Colon (tissue), 2 donors: Measurements from ENCODE around the gene ZBTB20.

ENCODE experiments used
- FAIRE-seq: peaks from 2 replicates; lab custom pipeline; 2012; peaks lifted over from hg19 to GRCh38; lab: Jason Lieb, UNC
- donor health status: control.
- donor health status: control.

The ZBTB20 gene

DNA sequence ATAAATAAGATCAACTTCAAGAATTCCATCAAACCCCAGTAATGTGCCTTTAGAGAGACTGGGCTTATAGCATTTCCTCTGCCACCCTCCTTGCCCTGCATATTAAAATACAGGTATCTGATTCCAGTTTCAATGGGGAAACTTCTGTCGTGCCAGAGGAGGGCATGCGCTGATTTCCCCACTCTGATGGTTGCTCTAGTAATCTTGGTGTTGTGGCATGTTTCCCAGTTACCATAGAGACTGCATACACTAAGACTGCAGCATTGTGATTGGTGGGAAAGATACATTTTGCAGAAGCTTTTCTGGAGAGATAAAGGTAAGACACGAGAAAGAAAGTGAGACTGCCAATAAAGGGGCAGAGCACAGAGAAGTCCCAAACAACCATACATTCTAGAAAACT is 627.7 kb downstream of the ZBTB20 start:
- FAIRE-seq, result no peak

DNA sequence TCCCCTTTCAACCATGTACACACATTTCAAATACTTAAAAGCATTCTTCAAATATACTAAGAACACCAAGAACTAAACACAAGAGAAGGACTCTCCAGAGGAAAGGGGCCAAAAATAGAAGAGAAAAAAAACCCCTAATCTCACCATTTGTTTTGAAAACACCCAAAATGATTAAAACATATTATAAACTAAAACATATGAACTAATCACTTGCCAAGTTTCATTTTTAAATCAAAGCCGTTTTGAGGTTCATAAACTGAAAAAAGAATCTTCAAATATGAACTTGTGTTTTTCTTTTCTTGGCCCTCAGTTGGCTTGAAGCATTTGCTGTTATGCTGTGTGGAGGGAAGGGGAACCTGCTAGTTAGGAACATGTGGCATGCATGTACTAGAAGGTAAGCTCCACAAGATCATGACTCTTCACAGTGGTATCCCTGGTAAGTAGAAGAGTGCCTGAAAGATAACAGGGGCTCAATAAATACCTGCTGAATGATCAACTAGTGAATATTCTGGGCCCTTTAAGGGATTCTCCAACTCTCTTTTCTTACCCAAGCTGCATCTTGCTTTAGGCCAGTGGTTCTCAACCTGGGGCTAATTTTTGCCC is 628.8 kb downstream of the ZBTB20 start:
- no peak for FAIRE-seq

DNA sequence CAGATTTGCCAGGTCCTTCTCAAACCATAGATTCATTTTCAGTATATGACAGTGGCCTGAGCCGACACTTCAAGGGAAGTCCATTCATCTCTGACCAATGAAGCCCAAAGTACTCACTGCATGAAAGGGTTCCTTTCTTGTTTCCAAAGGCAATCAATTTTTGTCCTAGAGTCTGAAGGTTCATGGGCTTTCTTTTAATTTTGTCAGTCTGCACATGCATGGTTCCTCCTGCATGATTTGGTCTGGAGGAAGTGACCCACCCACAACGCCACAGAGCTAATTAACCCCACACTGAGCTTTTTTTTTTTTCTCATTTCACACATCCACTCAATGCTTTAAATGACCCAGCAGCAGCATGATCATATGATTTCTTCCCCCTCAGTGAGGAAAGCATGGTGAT is 636.9 kb downstream of the ZBTB20 start:
- FAIRE-seq, result no peak

DNA sequence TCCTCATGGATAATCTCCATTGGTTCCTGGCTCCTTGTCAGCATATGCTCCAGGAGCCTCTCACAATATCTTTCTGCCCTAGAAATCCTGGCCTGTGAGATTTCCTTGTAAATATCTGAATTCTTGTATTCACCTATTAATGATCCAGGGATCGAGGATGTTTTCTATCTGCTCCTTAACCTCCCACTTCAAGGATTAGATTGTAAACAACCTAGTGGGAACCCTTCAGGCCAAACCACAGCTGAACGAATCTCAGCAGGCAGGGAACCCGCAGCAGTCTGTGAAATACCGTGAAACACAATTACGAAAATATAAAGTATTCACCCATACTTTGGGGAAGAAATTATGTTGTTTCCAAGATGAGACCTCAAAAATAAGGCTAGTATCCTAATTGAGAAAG is 637.3 kb downstream of the ZBTB20 start:
- FAIRE-seq, result no peak

- FAIRE-seq, result no peak
Measured at GRCh38 chr3:114508976-114509375, 638.1 kb downstream of the ZBTB20 start.

DNA sequence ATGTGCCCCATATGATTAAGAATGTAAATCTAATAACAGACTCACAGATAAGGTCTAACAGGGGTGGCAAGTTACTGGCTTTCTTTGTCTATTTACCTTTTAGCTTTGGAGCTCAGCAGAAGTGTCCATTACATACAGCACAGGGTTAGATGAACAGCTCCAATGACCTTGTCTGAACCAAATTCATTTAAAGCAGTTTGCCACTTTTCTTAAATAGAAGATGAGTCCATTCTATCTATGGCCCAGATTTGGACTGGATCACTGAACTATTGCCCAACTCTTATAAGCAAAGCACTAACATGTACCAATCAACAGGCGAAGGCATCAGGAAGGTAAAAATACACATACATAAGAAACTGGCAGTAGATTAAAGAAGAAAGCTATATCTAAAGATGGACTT is 638.9 kb downstream of the ZBTB20 start:
- FAIRE-seq, result no peak

- no peak for FAIRE-seq
Measured at GRCh38 chr3:114506591-114507300, 640.3 kb downstream of the ZBTB20 start.

DNA sequence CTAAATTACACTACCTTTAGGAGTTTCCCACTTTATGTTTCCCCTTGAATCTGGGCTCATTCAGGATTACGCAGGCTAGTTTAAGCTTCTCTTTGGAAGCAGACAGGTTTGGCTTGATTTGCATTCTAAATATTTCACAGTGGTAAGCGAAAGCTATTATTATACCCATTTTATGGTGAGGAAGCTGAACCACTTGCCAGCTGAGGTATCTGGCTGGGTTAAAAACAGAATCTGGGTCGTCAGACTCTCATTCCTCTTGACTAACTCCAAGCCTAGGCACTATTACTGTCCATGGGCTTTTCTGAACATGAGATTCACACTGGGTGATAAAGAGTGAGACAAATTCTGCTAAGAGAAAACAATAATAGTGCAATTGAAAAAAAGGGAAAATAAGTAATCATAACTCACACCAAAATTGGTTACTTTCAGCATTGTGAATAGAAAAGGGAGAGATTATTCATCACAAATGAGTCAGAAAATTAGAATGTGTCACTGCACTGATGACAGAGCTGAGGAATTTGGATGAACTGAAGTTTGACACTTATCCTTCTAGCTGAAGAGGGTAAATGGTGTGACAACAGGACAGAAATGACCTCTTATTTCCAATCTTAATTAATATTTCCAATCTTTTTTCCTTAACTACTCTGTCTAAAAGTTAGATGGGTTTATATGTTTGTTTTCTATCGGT is 642.0 kb downstream of the ZBTB20 start:
- no peak for FAIRE-seq

DNA sequence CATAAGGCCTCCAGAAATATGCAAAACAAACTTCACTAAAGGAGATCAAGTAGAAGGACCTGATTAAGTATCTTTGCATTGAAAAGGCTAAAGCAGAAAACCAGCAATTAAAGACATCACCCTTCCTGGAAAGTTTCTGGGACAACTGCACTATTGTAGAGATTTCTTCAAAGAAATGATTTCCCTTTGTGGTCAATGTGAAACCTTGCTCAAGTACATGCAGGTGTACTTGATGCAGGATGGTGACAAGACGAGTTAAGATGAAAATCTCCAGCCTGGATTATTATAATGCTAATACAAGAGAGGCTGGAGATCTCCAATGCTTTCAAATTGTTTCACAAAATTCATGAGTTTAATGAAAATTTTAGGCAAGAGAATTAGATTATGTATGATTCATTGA is 644.9 kb downstream of the ZBTB20 start:
- no peak for FAIRE-seq

- FAIRE-seq, result no peak
Measured at GRCh38 chr3:114499976-114500375, 647.1 kb downstream of the ZBTB20 start.

- FAIRE-seq, result no peak
Measured at GRCh38 chr3:114498539-114499370, 648.3 kb downstream of the ZBTB20 start.

DNA sequence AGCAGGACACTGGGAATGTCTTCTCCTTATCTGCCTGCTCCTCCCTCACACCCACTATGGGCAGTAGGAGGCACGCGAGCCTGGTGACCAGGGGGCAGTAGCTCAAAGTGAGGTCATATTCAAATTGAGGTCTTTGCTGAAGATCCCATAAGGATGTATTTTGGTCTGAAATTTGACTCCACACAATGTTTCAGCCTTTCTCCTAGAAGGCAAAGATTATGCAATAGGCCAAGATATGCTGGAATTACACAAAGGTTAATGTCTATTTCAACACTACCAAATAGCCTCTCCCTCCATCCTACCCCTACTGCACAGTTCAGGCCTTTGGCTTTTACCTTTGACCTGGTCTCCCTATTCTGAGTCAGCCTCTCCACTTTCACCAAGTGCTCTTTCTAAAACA is 650.2 kb downstream of the ZBTB20 start:
- FAIRE-seq, result no peak

GRCh38 chr3:114496466-114496865 is 650.6 kb downstream of the ZBTB20 start:
- no peak for FAIRE-seq

DNA sequence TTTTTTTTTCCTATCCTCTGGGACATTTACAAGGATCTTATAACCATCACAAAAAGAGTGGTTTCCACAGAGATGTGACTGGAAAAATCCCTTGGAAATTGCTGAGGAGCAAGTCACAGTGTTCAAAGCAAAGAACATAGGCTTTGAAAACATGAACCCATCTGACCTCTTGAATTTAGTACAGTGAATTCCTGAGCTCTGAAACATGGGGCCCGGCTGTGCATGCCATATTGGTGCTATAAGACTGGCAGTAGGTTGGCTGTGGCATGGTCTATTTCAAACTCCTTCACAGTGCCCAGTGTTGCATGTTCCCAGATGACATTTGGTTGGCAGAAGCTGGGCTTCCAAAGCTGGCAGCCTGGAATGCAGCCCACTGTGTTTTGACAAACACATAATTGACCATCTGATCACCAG is 651.1 kb downstream of the ZBTB20 start:
- no peak for FAIRE-seq

- FAIRE-seq, result no peak
Measured at GRCh38 chr3:114494498-114494897, 652.6 kb downstream of the ZBTB20 start.

DNA sequence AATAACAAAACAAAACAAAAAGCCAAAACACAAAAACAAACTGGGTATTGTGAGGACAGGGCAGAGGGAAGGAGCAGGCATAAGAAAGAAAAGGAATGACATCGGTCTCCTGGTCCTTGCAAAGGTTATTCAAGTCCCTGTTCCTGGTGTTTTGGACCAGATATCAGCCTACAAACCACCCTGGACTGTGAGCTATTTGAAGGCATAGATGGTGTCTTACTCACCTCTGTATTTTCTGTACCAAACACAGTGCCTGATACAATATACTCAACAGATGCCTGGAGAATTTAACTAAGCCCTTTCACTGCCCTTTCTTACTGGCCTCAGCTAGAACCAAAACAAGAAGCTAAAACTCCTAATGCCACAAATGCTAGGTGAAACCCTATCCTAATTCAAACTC is 656.3 kb downstream of the ZBTB20 start:
- no peak for FAIRE-seq

DNA sequence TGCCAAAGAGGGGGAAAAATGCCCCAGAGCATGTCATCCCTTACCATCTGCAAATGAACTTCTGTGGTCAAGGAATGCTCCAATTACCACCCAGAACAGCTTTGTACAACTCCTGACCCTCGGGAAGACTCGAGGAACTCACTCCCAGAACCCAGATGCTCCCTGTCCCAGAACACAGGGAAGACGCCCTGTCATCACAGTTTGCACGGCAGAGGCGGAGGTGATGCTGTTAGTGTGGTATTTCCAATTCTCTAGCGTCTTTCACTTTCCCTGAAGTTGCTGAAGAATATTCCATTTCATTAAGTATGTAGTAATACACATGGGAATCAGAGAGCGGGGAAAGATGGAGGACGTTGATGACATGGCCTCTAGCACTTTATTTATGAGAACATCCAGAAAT is 659.6 kb downstream of the ZBTB20 start:
- FAIRE-seq, result no peak

DNA sequence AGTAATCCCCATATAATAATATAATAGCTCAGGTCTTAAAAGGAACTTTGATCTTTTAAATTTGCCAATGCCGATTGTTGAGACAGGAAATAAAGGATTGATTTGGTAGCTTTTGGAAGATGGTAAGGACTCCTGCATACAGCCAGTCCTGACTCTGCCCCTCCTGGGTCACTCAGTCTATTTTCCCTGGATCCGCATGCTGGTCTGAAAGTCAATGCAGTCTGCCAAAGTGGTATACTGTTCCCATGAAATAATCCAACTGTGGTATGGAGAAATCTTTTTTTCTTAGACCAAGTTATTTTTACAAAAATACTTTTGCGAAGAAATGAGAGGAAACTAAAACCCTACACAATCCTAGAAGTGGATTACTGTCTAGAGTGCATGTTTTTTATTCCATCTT is 662.2 kb downstream of the ZBTB20 start:
- no peak for FAIRE-seq

GRCh38 chr3:114481113-114481512 is 666.0 kb downstream of the ZBTB20 start:
- no peak for FAIRE-seq

- FAIRE-seq, result no peak
Measured at GRCh38 chr3:114480442-114480841, 666.6 kb downstream of the ZBTB20 start.

GRCh38 chr3:114478801-114479200 is 668.3 kb downstream of the ZBTB20 start:
- no peak for FAIRE-seq

DNA sequence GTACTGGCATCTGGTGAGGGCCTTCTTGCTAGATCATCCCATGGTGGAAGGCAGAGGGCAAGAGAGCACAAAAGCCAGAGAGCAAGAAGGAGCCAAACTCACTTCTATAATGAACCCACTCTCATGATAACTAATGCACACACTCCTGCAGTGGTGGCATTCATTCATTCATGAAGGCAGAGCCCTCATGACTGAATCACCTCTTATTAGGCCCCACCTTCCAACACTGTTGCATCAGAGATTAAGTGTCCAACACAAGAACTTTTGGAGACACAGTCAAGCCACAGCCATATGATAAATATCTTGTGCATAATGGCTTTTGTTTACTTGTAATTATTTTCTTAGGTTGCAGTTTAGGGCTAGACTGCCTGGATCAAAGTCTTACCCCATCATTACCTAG is 670.6 kb downstream of the ZBTB20 start:
- no peak for FAIRE-seq

GRCh38 chr3:114471478-114471877 is 675.6 kb downstream of the ZBTB20 start:
- no peak for FAIRE-seq
